ENCODE data around the gene SLC35E4.

Gene SLC35E4

GRCh38 chr22:30606455-30607299 lies 28.9 kb upstream of the SLC35E4 start, which contains the start of gene TCN2:
TSS of gene TCN2 (plus strand) at chr22:30607174. CDS start at chr22:30607332, 158 bp downstream.
- peak within 1 kb of the TSS; percentile 51 for H3K4me3 ChIP-seq (ENCODE audit: low read depth, low read length)
- TF ChIP-seq CTCF (IDR thresholded peaks at IDR 0.05; ENCODE audit: low read depth, low read length) = no peak

- TF ChIP-seq CTCF (IDR thresholded peaks at IDR 0.05; ENCODE audit: low read depth, low read length) = no peak
- peak overlapping the region; percentile 51 for H3K4me3 ChIP-seq (ENCODE audit: low read depth, low read length)
Measured at GRCh38 chr22:30607300-30607930, 28.2 kb upstream of the SLC35E4 start.

- H3K4me3 ChIP-seq (ENCODE audit: low read depth, low read length) = no peak overlapping the region
- TF ChIP-seq CTCF (IDR thresholded peaks at IDR 0.05; ENCODE audit: low read depth, low read length) = no peak
Measured at GRCh38 chr22:30607939-30608338, 27.6 kb upstream of the SLC35E4 start.

- TF ChIP-seq CTCF (IDR thresholded peaks at IDR 0.05; ENCODE audit: low read depth, low read length) = no peak
- H3K4me3 ChIP-seq (ENCODE audit: low read depth, low read length) = no peak overlapping the region
Measured at GRCh38 chr22:30609260-30610185, 26.1 kb upstream of the SLC35E4 start.

GRCh38 chr22:30610299-30610698 lies 25.3 kb upstream of the SLC35E4 start:
- TF ChIP-seq CTCF (IDR thresholded peaks at IDR 0.05; ENCODE audit: low read depth, low read length) = no peak

GRCh38 chr22:30611197-30611596 lies 24.4 kb upstream of the SLC35E4 start:
- H3K4me3 ChIP-seq (ENCODE audit: low read depth, low read length) = no peak overlapping the region
- no peak for TF ChIP-seq CTCF (IDR thresholded peaks at IDR 0.05; ENCODE audit: low read depth, low read length)

More at GRCh38 chr22:30610299-30610698, 25.3 kb upstream of the SLC35E4 start:
- no peak overlapping the region for H3K4me3 ChIP-seq (ENCODE audit: low read depth, low read length)
